HG02840 (cell line): Measurements from ENCODE around the gene DAPK1.

ENCODE experiments used
- ATAC-seq: cut with Tn5 transposase; IDR thresholded peaks from one replicate; pipeline ENCODE4 v1.9.1; 2021; ENCODE audit warnings: mild to moderate bottlenecking, moderate library complexity, moderate number of reproducible peaks; ENCODE audit not compliant: unreplicated experiment, low FRiP score

DAPK1 gene

DNA sequence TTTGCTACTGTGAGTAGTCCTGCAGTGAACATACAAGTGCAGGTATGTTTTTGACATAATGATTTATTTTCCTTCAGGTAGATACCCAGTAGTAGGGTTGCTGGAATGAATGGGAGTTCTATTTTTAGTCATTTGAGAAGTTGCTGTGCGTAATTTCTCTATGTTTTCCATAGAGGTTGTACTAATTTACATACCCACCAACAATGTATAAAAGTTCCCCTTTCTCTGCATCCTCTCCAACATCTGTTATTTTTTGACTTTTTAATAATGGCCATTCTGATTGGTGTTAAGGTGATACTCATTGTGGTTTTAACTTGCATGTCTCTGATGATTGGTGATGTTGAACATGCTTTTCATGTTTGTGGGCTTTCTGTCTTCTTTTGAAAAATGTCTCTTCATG, 163.6 kb downstream of the DAPK1 start:
- ATAC-seq: no peak

DNA sequence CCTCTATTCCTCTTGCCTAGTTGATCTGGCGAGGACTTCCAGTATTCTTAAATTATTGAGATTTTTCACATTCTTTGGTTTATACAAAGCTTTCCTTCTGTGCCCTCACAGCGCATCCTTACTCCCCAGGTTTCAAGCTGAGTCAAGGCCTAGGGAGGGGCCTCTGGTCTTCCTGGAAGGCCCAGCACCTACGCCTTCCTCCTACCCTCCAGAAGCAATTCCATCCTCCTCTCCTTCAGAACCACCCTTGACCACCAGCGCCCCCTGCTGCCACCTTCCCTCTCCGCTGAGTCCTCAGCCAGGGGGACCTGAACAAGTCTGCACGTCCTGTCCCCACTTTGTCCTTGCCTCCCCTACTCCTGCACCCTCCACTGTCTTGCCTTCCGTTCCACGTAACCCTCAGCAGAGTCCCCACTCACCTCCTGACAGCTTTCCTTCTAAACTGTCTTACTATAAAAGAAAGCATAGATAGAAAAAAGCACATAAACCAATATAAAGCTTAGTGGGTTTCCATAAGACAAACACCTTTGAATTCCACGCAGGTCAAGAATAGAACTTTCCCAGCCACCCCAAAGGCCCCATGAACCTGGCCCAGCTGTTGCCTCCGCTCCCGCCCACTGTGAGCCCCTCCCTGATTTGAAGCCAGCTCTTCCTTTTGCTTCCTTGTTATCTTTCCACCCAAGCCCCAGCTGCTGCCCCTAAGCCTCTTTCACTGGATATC, 165.3 kb downstream of the DAPK1 start:
- no peak for ATAC-seq

DNA sequence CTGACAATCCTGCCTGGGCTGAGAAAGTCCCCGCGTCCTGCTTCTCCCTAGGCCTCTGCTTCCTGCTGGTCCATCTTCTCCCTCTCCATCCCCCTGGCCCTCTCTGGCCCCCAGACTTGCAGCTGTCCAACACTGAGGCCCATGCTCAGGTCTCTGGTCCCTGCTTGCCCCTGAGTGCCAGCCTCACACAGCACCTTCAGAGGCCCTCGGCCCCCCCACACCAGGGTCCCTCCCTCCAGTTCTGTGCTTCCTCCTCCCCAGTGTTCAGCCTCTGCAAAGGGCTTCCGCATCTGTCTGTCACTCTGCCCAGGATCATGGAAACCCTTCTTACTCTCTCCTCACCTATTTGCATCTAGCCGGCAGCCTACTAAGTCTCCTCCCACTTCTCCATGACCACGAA, 165.9 kb downstream of the DAPK1 start:
- no peak for ATAC-seq

DNA sequence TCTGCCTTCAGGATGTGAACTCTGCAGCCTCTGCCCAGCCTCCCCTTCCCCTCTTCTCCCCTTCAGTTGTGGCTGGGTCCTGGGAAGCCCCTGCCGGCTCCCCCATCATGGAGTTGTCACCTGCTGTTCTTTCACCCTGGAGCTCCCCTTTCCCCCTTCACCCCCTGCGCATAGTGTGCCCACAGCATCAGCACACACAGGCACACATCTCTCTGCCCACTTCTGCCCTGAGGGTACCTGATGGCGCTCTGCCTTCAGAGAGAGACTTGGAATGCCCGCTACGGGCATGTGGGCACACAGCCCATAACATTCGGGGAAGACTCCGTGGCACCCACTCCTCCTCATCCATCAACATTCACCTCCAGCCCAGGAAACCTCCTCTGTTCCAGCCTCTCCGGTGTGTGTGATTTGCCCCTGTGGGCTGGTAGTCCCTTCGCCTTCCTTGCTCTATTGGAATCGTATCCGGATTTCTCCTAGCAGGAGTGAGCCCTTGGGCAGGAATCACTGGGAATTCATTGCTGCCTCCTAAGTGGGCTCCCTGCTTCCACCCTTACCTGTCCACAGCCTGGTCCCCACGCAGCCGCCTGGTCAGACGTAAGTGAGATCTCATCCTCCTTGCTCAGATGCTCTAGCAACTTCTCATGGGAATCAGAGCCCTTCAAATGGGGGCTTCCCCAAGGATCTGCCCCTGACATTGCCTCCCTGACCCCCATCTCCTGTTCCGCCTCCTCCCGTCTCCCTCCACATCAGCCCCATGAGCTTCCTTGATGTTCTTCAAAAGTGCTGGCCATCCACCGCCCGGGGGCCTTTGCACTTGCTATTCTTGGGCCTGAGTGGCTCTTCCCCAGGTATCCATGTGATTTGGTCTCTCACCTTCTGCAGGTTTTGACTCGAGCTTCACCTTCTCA, 166.7 kb downstream of the DAPK1 start:
- ATAC-seq: no peak

DNA sequence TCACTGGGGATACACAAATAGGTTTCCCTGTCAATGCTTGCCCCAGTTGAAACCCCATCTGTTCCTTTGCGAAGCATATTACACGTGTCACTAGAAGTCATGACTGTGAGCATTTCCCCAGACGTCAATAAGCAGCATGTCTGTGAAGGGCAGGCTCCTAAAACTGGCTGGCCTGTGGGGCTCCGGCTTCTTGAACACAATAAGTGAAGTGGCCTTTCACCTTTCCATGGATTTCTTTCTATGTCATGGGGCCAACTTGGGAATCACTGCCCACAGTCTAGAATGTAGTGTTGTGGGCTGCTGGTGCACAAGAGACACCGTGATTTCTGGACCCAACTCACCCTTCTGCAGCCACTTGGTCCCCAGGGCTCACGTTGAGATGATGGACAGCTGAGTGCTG, 167.8 kb downstream of the DAPK1 start:
- ATAC-seq: no peak

DNA sequence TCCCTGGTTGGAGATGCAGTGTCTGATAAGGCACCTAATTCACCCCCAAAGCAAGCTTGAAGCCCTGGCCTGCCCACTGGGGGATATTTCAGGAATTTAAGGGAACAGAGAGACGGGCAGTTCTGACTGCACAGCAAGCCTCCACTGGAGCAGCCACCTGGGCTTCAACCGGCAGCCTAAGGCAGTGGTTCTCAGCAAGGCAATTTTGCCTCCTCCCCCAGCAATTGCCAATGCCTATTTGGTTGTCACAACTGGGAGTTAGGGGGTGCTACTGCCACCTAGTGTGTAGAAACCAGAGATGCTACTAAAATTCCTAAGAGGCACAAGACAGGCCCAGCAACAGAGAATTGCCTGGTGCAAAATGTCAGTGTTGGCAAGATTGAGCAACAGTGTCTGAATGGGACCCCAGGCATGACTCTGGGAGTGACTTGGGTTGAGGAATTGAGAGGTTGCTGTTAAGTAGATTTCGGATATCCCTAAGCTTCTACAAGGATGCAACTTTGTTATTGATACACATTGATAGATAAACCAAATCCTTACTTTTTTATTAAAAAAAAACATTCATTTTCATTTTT, 169.6 kb downstream of the DAPK1 start:
- no peak for ATAC-seq

DNA sequence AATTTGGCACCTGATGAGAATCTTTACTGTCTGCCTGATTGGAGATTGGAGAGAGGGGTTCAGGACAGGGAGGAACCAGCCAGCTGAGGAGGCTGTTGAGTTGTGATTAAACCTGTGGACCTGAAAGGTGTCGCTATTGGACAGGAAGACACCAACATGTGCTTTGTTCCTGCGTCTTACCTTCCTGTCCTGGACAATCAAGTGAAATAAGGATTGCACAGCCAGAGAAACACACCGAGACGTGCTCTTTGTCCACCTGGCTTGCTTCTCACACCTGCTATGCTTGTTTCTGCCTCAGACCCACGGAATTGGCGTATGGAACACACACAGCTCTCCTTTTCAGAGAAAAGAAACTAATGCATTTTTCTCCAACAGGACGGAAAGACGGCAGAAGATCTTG, 170.6 kb downstream of the DAPK1 start:
- no peak for ATAC-seq

DNA sequence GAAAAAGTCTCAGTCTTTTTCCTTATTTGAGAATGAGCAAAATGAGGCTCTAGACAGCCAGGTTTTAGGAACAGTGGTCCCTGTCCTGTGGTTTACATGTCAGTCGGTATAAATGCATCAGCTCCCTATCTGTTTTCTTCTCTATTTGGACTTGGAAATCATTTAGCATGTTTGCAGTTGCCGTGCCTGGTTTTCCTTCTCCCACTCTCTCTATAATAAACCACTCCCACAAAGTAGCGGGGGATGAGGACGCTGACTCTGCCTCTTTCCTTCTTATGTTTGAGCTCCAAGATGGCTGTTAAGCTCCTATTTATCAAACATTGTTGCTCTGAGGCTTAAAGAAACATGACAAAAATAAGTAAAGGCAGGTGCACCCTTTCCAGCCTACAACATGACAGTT, 171.1 kb downstream of the DAPK1 start:
- ATAC-seq: no peak

DNA sequence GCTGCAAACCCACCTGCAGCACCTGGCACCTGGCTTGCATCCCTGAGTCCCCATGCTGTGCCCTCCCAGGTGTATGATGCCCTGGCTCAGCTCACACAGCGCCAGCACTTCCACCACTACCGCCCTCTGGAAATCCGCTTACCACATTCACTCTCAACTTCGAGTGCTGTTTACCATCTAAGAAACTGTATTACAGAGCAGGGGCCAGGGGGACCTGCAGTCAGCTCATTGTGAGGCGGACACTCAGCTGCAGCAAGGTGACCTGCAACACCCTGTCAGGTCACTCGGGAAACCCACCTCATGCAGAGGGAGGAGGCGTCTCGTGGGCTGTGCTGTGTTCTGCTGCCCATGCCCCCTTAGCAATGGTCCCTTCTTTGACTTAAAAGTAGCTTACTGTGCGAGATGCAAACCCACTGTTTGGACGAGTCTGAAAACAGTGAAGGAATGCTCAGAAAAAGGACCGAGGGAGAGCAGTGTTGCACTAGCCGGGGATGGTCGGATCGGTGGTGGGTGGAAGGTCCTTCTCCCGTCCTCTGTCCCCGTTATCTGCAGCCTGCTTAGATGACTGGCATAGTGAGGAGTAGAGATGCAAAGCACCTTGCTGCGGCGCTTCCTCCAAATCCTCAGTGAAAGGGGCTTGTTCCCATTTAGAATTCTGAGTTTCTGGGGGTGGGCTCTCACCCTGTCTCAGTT, 173.1 kb downstream of the DAPK1 start:
- ATAC-seq: no peak

DNA sequence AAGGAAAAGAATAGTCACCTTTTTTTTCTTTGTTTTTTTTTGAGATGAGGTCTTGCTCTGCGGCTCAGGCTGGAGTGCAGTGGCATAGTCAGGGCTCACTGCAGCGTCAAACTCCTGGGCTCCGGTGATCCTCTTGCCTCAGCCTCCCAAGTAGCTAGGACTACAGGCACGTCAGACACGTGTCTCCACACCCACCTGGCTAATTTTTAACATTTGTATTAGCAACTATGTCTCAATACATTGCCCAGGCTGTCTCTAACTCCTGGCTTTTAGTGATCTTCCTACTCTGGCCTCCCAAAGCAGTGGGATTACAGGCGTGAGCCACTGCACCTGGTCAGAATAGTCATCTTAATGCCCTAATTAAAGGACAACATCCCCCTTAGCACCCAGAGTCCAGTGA, 173.8 kb downstream of the DAPK1 start:
- ATAC-seq: no peak

DNA sequence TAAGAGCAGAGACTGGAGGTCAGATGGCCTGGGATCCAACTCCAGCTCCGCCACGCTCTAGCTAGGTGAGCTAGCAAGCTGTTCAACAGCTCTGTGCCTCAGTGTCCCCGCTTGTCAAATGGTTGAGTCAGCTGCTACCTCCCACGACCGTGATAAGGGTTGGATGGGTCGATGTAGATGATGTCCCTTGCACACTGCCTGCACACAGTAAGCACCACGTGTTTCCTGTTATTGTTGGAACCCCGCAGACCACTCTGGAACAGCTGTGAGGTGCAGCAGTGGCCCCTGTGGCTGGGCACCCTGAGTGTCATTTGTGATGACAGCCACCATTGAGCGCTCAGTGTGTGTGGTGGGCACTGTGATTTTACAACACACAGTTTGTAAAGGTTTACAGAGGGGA, 174.3 kb downstream of the DAPK1 start:
- ATAC-seq: no peak

DNA sequence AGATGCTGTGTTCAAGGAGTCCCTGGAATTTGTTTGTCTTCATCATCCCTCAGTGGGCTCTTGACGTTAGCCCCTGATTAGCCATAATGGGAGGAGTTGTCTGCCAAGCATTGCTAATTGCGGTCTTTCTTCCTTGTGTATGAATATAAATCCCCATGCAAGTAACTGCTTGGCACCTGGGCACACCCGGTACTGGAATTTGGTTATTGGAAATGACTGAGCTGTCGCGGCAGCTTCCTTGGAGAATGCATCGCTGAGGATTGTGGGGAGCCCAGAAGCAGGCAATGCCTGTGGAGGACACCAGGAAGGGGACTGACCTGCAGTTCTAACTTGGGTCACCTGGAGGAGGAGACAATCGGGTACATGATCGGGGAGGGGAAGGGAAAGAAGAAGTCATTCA, 174.9 kb downstream of the DAPK1 start:
- ATAC-seq: no peak

DNA sequence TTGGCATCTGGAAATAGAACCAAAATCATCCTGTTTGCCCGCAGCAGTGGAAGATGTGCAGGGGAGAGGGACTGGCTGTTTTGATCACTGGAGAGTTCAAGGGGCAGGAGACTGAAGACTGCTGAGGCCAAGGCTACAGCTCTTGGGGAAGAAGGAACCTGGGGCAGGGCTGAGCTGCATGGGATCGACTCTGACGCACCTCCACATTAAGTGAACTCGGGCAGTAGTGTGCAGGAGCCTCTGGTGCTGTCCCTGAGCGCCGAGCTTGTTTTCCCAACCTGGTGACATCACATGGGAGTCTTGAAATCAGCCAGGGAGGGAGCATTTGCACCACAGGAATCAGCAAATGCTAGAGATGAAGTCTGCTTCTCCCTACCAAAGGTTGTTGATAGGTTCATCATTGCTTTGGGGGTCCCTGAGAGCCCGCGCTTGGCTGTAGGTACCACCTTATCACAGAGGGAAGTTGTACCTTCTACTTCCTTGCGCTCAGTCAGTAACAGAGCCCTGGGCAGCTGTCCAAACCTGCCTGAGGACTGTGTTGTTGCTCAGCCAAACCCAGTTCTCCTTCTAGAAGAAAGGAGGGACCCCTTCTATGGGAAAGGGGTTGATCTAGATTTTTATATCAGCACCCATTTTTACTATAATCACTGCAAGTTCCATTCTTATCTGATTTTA, 175.9 kb downstream of the DAPK1 start:
- no peak for ATAC-seq

DNA sequence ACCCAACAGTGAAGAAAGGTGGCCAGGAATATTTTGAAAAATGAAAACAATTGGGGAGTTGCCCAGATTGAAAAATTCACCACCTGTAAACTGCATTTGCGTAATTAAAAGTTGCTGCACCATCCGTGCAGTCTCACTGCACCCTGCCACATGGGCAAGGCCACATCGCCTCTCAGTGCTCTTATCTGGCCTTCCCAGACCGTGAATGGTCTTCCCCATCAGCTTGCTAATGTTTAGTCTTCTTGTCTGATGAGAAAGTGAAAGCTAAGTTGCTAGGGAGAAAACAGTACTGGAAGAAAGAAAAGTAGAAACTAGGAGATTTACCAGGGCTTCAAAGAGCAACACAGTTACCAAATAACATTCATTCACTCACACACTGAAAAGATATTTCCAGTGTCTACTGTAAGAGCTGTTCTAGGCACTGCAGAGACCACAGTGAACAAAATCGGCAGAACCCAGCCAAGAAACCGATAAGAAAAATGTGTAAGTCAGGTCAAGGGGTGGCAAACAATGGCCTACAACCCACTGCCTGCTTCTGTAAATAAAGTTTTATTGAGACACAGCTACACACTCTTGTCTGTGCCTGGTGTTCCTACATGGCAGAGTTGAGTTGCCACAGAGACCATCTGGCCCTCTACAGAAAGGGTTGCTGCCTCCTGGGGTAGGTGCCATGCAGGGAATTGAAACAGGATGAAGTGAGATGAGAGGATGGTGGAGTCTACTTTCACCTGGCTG, 177.1 kb downstream of the DAPK1 start:
- ATAC-seq: no peak

DNA sequence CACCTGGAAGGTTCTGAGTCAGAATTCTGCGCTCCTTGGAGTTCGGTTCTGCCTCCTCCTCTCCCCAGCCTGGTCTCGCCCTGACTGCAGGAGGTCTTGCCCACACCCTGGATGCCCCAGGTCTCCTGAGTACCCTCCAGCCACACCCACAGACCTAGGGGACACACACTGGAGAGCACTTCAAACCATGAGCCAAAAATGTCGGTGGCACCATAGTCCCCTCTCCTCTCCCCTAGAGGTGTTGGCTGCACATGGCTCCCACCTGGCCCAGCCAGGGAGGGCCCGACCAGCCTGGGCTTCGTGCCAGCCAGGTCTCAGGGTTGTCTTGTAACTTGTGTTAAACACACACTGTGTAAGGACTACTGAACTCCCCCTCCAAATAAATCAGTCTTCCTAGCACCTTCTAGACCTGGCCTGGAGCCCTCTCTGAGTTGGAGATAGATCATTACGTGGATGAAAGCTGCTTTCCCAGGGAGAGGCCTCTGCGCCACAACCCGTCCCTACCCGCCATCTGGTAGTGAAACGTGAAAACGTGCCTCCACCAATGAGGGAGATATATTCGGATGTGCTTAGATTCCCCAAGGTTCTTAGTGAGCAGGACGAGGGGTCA, 178.3 kb downstream of the DAPK1 start:
- ATAC-seq: no peak

DNA sequence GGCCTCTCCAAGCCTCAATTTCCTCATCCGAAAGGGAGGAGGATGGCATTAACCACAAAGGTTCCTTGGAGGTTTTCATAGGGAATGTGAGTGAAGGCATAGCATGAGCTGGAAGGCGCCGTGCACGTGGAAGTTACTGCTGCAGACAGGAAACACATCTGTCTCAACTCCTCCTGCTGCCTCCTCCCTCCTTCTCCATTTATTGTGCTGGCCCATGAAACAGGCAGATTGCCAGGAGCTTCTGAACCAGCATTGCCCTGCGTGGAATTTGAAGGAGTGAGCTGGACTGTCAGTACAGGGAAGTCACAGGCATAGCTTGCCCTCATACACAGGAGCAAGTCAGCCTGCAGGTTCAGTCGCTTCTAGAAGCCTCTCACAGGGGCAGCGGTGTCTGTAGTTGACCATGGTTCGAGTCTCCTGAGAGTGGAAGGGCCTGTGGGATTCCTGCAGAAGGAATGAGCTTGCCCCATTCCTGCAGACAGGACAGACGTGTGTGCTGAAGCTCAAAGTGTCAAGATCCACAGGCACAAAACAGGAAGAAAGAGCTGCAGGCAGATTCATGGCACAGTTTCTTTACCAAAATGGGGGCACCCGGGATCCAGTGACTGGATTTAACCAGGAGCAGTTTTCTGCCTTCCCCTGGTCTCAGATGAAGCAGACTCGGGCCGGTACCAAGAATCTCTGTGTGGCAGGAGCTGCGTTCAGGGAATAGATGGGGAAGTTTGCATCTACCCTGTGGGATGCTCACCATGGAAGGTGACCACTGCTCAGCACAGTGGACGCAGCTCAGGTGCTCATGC, 179.5 kb downstream of the DAPK1 start:
- ATAC-seq: no peak

DNA sequence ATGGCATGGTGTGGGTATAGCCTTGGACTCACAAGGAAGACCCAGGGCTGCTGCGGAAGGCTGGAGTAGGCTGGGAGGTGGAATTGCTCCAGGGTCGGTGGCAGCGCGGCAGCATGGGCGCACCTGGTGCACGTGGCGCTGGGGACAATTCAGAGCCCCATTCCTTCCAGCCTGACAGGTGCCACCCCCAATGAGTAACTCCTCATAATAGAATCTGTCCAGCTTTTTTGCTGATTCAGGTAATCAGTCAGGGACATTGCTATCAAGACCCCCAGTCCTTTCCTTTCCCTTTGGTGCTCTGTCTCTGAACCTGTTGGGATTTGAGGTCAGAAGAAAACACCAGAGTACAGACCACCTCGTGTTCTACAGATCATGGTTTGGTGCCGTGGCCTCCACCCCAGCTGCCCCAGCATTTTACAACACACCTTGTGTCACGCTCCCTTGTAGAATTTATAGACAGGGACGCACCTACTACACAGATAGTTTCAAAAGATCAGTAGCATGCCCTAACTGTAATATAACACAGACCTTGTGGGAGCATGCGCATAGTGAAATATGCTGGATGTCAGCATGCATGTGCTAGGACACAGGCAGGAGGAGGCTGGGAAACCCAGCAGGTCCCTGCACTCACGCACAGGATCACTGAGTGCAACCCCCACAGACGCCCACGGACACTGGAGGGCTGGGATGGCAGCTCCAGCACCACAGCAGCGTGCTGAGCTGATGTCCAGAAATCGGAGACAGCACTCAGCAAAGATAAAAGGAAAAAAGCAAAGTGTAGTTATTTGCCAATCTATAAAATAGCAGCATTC, 180.3 kb downstream of the DAPK1 start:
- no peak for ATAC-seq
